ENCODE measurements around the gene MST1R.
A peak's percentile ranks its signal among the peaks of the same experiment; 100 is the strongest.
"Not testable (repeated sequence)": the region's sequence is repeated elsewhere in the genome, so short reads cannot be mapped to it uniquely, and the experiment has no call there.

Gene MST1R

DNA sequence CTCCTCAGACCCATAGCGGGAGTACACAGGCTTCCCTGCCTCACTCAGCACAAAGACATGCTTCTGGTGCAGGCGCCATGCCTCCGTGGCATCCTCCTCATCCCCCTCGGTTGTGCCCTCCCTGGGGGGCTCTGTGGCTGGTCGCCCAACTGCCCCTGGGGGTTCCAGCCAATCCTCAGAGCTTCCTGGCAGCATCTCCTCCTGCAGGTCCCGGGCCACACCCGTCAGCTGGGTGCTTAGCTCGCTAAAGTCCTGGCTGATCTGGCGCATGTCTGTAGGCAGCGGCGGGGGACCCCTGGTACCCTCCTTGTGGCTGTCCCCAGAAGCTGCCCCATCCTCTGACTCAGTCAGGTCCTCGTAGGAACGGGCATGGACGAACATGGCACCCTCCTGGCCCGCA, 7.9 kb upstream of the MST1R start:
- DNase-seq (ENCODE audit: low spot score): no peak

DNA sequence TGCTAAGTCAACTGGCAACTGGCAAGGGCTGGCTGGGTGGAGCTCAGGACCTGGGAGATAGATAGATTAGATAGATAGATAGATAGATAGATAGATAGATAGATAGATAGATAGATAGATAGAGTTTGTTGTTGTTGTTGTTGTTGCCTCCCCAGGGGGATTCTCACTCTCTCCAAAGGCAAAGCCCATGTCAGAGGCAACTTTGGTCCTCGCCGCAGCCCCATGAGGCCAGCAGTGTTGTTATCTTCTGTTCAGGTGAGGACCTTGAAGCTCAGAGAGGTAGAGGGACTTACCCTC, 7.4 kb upstream of the MST1R start:
- no peak for DNase-seq (ENCODE audit: low spot score)

DNA sequence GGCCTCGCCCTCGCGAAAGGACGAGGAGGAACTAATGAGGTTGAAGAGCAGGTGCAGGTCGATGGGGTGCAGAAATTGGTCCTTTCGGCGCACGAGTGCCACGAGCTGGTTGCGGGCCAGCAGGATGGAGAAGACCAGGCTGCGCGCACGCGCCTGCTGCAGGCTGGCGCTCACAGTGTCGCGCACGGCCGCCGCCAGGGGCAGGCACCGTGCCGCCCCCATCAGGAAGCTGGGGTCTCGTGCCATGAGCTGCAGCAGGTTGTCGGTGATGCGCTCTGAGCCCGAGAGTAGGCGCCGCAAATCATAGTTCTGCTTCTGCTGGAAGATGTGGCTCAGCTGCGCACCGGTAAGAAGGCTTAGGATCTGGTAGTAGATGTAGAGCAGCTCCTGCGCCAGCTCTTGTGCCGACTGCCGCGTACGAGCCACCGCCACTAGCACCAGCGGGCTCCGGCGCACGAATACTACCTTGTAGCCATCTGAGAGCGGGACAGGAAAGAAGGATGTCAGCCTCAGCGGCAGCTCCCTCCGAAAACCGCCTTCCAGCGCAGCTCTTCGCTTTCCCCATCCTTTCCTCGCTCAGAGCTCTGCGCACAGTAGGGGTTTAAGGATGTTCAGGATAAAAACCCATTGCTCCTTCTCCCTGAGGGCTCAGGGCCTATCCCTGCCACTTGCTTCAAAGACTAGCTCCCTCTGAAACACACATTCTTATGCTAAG, 6.9 kb upstream of the MST1R start:
- no peak for DNase-seq (ENCODE audit: low spot score)

DNA sequence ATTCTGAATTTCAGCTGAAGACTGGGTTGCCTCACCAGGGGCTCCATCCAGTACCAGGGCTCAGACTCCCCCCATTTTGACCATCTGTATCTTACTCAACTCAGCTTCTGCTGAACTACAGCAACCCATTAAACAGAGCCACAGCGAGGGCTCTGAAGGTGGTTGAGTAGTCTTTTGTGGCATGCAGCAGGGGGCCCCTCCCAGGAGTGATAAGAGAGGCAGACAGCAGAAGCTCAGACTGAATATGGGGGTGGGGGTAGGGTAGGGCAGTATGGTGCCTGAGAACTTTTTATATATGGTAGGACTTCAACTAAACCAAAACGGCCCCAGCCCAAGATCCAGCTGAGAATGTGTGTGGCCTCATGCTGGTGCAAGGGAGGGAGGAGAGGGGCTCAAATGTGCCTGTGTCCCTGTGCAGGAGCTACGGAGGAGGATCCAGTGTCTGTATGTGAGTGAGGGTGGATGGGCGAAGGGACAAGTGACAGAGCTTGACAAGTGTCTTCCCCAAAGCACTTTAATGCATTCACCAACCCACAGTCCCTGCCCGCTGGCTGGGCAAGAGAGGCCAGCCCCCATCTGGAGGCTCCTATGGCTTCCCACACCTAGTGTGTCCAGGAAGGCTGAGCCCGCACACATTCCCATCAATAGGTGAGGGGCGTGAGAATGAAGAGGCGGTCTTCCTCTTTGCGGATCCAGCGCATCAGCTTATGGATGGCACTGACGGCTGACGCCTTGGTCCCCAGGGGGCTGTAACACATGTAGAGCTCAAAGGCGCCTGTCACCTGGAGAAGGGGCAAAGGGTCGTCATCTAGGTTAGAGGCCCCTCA, 4.9 kb upstream of the MST1R start:
- DNase-seq (ENCODE audit: low spot score): no peak

DNA sequence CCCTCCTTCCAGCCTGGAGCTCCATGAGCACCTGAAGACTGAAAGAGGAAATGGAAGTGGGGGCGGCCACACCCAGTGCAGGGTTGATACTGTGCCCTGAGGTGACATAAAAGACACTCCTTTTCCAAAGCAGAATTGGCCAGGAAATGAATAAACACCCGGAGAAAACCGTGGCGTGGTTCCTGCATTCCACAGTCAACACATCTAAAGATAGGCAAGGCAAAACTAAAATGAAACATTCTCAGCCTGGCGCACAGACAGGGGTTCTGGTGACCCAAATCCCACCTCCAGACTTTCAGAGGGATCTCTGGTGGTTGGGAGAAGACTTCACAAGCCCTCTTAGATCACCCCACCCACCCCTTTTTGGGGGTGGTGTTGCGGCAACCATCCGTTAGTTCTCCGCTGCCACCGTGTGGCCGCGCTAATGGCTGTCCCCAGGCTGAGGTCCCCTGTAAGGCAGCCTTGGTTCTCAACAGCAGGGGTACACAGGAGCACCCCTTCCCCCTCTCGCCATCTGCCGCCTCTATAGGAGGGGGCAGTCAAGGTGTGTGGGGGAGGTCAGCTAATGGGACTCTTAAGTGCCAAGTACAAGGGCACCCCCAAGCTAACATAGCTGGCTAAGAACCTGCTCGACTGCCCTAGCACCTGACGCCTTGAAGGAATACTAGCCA, 2.5 kb upstream of the MST1R start:
- peak; percentile 41 for DNase-seq (ENCODE audit: low spot score)

DNA sequence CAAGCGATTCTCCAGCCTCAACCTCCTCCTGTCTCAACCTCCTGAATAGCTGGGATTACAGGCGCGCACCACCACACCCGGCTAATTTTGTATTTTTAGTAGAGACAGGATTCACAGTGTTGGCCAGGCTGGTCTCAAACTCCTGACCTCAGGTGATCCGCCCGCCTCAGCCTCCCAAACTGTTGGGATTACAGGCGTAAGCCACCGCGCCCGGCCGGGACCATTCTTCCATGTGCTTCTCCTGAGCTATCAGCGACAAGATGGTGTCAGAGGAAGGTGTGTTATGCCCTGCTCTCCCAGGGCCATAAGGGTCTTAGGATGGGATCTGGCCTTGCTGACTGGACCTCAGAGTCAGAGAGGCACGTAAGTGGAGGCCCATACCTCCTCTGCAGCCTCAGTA, 775 bp upstream of the MST1R start:
- not testable (repeated sequence) for DNase-seq (ENCODE audit: low spot score)

DNA sequence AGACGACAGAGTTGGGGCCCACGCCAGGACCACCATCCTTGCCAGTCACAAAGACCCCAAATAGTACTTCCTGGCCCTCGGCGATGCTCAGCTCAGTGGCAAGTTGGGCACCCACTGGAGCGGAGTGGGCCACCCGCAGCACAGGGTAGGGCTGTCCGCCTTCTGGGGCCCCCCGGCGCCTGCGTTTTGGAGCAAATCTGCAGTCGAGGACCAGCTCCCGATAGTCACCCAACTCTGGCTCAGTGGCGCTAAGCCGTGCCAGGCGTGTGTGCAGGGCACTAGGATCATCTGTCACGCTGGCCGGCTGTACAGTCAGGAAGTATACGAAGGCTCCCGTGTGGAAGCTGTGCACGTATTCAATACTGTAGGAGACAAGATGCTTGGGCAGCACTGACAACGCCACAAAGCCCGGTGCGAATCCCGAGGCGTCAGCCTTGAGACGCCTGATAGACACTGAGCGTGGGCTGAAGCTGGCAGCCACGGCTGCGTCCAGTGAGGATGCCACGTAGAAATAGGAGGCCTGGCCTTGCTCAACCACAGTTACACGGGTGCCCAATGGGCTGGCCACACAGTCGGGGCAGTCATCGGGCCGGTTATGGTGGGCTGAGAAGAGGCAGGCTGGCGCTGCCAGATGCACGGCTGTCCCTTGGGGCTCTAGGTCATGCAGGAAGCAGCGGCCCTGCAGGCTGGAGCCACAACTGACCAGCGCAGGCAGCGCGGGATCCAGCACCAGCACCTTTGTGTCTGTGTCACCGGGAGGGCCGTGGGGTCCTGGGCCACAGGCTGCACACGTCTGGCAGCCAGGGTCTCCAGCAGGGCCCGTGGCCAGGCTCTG, 945 bp downstream of the MST1R start:
- DNase-seq (ENCODE audit: low spot score): no peak

DNA sequence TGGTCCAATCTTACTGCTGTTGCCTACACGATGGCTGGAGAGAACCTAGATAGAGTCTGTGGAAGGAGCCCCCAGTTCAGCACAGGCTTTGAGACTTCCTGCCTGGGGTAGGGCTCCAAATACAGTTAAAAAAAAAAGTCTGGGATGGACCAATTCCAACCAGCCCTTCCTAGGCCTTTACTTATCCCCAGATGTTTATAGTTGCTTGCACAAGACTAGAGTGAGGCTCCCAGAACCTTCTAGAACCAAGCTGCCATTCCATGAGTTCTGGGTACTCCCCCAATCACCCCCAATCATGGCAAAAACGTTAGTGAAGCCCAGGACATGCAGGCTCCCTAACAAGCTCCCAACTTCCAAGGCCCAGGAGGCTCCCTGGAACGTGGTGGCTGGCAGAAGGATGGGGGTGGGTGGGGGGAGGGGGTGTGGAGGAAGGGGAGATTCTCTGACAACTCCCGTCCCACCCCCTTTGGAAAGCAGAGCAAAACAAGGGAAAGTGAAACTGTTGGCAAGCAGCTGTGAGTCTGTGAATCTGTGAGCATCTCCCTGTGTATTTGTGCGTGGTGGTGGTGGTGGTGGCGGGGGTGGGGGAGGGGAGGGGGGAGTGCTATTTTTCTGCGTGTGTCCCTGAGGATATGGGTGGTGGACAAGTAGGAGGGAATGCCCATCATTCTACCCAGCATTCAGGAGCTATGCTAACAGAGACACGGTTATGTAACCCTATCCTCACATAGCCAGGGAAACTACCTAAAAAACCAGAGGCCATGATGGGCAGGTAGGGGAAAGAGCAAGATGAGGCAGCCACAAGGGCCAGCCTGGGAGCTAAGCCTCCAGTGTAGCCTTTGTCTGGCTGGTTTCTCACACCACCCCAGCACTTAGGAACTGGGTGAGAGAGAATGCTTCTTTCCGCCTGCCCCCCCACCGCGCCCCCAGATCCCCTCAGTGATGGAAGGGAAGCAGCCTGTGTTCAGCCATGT, 2.0 kb downstream of the MST1R start:
- DNase-seq (ENCODE audit: low spot score): no peak

DNA sequence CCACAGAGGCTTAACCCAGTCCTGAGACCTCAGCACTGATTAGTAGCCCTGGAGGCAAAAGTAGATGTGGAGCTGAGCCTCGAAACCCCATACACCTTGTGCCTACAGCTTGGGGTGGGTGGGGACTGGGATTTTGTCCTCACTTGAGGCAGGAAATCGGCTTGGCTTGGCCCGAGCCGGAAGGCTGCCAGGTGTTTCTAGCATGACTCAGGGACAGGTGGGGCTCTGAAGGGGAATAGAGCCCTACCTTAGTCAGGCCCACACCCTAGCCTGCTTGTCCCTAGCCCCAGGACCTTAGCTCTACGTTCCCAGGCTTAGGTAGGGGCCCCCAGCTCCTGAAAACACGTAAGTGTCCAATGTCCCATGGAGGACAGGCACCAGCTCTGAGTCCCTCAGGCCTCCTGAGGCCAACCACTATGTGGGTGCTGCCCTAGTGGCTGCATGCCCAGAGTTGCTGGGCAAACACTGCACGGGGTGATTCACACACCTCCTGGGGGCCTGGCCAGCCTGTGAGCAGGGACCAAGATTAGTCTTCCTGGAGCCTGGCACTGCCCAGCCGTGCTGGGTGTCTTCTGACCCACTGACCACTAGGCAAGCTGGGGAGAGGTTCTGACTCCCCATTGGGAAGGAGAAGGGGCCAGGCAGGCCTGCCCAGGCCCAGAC, 3.1 kb downstream of the MST1R start:
- no peak for DNase-seq (ENCODE audit: low spot score)

DNA sequence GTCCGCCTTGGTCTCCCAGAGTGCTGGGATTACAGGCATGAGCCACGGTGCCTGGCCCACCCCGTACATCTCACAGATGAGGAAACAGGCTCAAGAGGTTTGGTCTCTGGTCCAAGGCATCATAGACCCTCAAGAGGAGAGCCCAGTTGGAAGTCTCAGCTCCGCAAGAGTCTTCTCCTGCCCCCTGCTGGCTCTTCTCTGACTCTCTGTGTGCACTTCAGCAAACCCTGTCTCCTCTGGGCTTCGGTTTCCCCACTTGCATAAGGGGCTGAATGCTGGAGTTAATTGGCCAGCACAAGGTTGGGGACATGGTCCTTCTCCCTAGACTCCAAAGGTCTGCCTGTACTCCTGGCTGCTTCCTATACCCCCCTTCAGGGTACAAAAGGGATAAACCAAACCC, 3.9 kb downstream of the MST1R start:
- DNase-seq (ENCODE audit: low spot score): no peak

DNA sequence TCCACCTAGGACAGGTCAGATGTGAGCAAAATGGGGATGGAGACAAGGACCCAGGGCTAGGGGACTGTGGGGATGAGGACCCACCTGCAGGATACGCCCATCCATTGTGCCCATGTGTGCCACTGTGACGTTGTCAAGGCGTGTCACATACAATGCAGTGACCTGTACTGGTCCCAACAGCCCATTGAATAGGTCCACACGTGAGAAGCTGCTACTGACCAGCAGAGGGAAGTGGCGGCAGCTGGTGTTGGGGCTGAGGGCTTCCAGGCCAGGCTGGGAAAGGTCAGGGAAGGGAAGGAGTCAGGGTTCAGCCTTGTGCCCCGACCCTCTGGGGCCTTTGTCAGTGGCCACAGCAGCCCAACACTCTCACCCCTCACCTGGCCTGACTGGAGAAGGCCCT, 4.7 kb downstream of the MST1R start:
- no peak for DNase-seq (ENCODE audit: low spot score)

DNA sequence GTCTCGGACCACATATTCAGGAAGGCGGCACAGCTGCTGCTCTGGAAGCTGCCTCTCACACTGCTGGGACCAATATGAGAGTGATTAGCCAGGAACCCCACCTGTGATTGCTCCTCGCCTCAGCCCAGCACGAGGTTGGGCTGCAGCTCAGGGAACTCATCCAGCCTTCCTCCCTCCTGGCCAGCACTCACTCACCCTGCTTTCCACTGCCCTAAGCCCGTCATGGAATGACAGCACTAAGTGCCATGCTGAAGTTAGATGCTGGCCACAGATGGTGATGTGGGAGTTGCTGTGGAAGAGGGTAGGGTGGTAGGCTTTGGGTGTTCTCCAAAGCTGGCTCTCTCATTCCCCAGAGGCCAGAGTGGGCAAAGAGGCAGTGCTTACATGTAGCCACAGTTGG, 7.3 kb downstream of the MST1R start:
- no peak for DNase-seq (ENCODE audit: low spot score)

DNA sequence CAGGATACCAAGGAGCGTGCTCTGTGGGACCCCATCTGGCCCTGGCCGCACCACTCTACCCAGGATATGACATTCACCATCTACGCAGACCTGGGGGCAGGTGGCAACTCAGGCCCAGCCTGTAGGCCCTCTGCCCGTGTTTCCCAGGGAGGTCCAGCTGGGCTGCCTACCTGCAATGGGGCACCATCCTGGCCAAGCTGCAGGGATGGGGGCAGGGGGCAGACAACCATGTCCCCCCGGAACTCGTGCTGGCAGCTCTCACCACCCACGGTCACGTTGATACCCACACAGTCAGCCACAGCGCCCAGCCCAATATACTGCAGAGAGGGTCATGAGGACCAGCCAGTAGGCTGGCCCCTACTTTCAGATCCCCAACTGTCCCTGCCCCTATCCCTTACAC, 7.9 kb downstream of the MST1R start:
- no peak for DNase-seq (ENCODE audit: low spot score)

DNA sequence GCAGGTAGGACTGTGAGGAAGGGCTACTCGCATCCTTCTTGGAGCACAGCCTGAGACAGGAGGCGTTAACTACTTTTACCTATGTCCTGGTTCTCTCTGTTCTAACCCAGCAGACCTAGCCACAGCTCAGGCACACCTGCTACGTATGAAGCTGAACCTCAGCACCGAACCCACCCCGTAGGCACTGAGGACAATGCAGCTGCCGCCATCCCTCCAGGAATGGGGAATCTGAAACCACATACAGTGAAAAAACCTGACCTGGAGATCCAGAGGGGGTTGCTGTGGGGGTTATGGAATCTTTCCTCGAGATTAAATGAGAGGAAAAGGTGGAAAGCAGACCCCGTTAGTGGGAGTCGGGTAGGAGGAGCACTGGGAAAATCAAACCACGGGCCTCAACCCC, 14.4 kb downstream of the MST1R start:
- DNase-seq (ENCODE audit: low spot score): no peak

DNA sequence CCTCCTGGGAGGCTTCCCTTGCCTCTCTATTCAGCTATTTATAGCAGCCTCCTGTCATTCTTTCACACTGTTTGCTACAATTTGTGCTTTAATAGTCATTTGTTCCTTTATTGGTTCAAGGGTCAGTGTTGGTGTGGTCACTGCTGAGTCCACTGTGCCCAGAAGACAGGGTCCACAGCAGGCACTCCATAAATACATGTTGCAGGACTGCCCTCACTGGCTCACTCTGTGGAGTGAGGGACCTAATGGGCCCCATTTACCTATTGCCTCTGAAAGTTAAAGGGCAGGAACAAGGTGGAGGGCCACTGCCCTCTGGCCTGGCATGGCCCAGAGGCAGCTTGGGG, 16.8 kb downstream of the MST1R start:
- no peak for DNase-seq (ENCODE audit: low spot score)

DNA sequence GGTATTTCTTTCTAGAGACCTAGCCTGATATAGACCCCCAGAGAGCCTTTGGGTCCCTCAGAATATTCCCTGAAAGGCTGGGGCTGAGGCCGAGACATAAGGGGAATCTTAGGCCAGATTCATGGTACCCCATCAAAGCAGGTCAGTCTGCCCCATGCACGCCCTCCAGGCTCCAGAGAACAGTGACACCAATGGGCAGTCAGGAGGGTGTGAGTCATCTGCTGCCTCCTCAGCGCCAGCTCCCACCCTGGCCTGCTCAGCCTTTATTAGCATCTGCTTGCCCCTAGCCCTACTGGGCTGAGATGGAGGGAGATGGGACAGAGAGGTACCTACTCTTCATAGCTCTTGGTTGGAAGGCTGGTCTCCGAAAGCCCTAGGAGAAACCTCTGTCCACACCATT, 19.7 kb downstream of the MST1R start:
- no peak for DNase-seq (ENCODE audit: low spot score)

DNA sequence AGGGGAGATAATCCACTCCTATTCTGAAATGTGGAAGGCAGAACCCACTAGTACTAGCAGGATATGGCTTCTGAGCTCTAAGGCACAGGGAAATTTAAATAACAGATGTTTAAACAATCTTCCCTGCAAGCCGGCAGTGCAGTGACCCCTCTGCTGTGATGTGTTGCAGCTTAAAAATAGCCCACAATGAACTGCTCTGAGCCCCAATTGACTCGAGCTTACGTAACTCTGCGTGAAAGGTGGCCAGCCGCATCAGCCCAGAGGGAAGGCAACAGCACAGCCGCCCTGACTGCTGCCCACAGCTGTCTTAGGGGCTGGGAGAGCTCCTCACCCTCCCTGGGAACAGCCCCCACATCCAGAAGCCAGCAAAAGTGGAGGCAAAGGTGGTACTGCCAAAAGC, 21.5 kb downstream of the MST1R start:
- DNase-seq (ENCODE audit: low spot score): no peak

DNA sequence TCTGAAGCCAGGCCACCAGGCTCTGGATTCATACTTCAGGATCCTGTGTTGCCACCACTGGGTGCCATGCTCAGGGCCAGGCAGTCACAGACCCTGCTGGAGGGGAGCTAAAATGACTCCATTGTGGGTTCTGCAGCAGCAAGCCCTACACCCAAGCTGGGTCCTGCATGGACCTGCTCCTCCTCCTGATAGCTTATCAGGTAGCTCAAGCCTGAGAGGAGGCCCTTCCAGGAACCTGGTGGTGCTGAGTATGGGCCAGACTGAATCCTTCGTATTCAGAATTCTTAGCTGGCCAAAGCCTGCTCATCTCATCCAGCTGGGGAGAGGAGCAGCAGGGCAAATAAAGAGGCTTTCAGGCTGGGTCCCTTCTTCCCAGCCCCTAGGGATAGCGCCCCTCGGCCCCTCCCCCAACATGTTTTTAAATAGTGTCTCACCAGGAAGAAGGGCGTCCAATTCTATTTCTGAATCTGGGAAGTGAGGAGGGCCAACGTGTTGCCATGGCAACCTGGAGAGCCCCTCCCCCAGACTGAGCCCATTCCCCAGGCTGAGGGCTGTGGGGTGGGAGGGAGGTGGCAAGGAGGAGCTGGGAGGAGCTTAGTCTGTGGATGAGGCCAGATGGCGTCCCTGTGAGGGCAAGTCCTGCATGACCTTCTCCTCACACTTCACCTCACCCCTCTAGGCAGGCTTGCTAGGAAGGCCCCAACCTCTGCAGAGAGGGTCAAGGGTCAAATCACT, 22.9 kb downstream of the MST1R start:
- DNase-seq (ENCODE audit: low spot score): no peak

DNA sequence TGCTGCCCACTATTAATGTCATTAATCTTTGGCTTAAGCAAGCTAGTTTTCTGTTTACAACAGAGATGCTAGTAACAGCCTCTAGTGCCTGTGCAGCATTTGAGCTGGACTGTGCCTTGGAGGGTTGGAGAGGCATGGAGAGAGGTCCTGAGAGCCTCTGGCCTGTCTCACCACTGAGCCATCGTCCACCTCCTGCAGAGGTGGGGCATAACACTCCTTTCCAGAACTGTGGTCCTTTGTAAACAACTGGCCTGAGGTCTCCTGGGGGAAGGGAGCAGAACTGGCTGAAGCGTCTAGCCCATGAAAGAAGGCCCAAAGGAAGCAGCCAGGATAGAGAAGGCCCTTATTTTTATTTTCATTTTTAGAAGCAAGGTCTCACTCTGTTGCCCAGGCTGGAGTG, 24.0 kb downstream of the MST1R start:
- DNase-seq (ENCODE audit: low spot score): no peak

DNA sequence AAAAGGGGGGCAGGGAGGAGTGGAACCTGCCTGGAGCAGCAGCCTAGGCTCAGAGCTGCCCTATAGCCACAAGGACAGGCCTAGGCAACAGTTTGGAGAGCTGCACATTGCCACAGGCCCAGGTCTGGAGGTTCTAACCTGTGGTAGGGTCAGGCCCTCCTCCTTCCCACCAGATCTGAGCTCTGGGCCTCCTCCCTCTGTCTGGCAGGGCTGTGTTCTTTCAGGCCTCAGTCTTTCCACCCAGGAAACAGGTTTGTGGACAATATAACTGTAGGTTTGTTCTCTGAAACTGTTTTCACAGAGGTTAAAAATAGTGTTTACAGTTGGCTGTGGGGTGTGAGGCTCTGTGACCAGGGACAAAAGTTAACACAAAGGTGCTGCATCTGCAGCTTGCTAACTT, 25.0 kb downstream of the MST1R start:
- no peak for DNase-seq (ENCODE audit: low spot score)

All from CD4-positive, alpha-beta T cell treated with Interleukin-15 for 4 hours (primary cell).